Cardiac fibroblast (primary cell): ENCODE measurements around the gene PI4K2A.
"Not testable (repeated sequence)": the region's sequence is repeated elsewhere in the genome, so short reads cannot be mapped to it uniquely, and the experiment has no call there.

Source experiments
- DNase-seq, 2 donors: peaks; one replicate each; pipeline versions ENCODE4 v3.0.0 to v3.0.0-alpha.2; 2010; ENCODE audit warnings: low read depth in 2 of 2
- H3K4me3 ChIP-seq, 2 donors: replicated peaks in 1 of 2; 1 replicate in 1 of 2; 2 replicates in 1 of 2; pipeline ENCODE4 v1.5.1; 2011; ENCODE audit warnings: low read depth in 2 of 2, low read length in 2 of 2, mild to moderate bottlenecking in 2 of 2, moderate library complexity in 1 of 2
- CTCF ChIP-seq: IDR thresholded peaks from one replicate; pipeline ENCODE4 v1.5.1; 2011; ENCODE audit warnings: low read depth, mild to moderate bottlenecking, low read length, inconsistent platforms

Gene PI4K2A

GRCh38 chr10:97687785-97688781 is 47.6 kb downstream of the PI4K2A start:
- DNase-seq, result peak; percentile 75 to 79
- no peak for TF ChIP-seq CTCF
- H3K4me3 ChIP-seq, result peak overlapping the region; percentile 15 to 33

DNA sequence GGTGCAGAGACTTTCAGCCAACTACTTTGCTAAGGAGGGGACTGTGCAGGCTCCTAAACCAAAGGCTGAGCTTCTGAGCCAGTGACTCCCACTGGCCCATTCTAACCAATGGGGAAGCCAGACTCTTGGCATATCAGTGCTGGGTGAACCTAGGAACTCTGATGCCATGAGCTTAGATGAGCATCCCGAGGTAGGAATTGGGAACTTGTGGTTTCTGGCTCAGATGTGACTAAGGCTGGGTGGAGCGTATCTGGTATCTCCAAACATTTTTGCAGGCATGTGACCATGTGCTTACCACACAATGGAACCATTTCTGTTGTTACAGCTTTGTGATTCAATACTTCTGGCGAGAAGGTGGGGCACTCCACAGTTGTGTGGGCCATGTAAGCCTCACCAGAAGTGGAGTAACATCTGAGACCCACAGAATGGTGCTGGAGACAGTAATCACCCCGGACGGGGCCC is 49.1 kb downstream of the PI4K2A start:
- peak; percentile 92 to 96 for DNase-seq
- no peak for TF ChIP-seq CTCF

DNA sequence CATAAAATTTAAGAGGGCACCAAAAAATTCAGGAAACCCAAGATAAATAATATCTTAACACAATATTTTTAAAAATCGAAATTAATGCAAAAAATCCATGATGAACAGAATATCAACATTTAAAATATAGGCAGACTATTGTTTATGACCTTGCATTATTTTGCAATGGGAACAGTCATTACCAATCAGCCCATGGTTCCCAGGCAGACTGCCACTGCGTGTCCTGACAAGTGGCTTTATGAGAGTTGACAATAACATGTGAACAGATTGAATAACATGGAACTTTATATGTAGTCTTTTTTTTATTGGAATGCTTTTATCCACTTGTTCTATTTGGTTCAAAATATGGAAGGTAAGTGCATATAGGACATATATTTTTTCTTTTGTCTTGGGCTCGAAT is 49.7 kb downstream of the PI4K2A start:
- DNase-seq, result no peak
- no peak overlapping the region for H3K4me3 ChIP-seq
- TF ChIP-seq CTCF, result no peak

More for the DNA sequence above, 49.1 kb downstream of the PI4K2A start:
- H3K4me3 ChIP-seq, result no peak overlapping the region

DNA sequence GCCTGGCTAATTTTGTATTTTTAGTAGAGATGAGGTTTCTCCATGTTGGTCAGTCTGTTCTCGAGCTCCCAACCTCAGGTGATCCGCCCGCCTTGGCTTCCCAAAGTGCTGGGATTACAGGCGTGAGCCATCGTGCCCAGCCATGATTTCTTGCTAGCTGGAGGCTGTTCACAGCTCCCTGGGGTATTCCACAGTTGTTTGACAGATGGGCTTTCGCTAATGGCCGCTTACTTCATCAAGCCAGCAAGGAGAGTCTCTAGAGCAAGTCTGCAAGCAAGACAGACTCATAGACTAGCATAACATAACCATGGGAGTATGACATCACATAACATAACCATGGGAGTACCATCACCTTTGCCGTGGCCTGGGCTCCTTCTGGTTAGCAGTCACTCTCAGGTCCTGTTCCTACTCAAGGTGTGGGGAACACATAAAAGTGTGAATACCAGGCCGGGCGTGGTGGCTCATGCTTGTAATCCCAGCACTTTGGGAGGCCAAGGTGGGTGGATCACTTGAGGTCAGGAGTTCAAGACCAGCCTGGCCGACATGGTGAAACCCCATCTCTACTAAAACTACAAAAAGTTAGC is 57.7 kb downstream of the PI4K2A start:
- DNase-seq, H3K4me3 ChIP-seq: not testable (repeated sequence)

GRCh38 chr10:97701438-97702069 is 61.1 kb downstream of the PI4K2A start:
- no peak overlapping the region for H3K4me3 ChIP-seq
- peak; percentile 95 for TF ChIP-seq CTCF
- DNase-seq, result peak; percentile 82 to 86

DNA sequence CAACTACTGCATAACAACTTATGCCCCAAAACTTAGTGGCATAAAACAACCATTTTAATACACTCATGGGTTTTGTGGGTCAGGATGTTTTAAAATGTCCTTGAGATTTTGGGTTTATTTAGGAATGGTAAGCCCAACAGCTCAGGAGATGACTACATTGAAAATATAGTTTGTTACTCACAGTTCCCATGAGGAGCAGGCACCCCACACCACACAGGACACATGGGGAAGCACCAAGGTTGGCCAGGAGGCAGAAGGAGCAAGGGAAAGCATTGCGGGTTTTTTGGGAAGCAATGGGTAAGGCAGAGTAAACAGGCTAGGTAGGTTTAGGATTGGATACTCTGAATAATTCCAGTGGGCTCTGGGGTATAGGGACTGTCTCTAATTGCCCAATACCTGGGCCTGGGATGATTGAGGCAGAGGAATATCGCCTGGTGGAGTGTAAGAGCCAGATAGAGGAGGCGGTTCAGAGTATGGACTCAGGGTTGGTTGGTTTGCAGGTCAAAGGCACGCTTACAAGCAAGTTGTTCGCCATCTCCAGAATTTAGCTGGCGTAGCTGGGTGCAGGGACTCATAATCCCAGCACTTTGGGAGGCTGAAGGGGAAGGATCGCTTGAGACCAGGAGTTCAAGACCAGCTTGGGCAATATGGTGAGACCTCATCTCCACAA is 63.1 kb downstream of the PI4K2A start:
- TF ChIP-seq CTCF, result no peak
- DNase-seq, result no peak
- H3K4me3 ChIP-seq, result no peak overlapping the region

DNA sequence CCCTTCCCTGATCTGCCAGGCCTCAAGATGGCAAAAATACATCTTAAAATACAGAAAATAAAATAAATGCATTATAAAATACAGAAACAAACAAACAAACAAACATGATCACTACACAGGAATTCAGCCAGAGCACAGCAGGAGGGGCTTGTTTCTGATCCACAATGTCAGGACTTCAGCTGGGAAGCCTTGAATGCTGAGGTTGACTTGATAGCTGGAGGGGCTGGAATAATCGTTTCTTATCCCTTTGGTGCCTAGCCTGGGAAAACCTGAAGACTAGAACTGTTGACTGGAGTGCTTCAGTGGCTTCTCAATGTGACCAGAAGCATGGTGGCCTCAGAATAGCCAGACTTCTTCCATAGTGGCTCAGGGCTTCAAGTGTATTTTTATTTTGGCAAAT is 63.9 kb downstream of the PI4K2A start:
- TF ChIP-seq CTCF, result no peak
- DNase-seq, result no peak

More for the DNA sequence above, 63.9 kb downstream of the PI4K2A start:
- no peak overlapping the region for H3K4me3 ChIP-seq
